GM19467 (cell line): ENCODE measurements around the gene NOL11.
"Not testable (repeated sequence)": the region's sequence is repeated elsewhere in the genome, so short reads cannot be mapped to it uniquely, and the experiment has no call there.

Experiments used
- ATAC-seq: cut with Tn5 transposase; IDR thresholded peaks from one replicate; pipeline ENCODE4 v1.9.1; 2021; ENCODE audit warnings: mild to moderate bottlenecking, moderate library complexity; ENCODE audit not compliant: unreplicated experiment

NOL11 gene

GRCh38 chr17:67717624-67718324, at the start of gene NOL11:
NOL11 (plus strand) TSS chr17:67717936; CDS start chr17:67717948, 12 bp downstream.
- ATAC-seq = peak; percentile 95

DNA sequence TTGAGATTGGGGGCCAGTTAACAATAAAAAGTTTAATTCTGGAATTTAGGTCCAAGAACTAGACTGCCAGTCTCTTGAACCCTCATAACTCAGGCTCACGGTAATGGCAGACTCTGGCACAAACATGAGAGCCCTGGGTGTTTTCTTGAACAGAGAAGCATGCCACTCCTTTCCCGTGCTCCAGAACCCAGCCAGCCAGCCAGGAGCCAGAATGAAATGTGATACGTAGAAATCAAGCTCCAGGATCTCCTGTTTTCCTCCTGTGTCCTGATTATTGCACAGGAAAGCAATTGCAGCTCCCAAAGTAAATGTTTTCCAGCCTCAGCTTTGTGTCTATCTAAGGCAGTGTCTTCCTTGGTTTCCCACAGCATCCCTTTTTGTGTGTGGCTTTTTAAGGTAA, 46.2 kb upstream of the NOL11 start:
- ATAC-seq = no peak

DNA sequence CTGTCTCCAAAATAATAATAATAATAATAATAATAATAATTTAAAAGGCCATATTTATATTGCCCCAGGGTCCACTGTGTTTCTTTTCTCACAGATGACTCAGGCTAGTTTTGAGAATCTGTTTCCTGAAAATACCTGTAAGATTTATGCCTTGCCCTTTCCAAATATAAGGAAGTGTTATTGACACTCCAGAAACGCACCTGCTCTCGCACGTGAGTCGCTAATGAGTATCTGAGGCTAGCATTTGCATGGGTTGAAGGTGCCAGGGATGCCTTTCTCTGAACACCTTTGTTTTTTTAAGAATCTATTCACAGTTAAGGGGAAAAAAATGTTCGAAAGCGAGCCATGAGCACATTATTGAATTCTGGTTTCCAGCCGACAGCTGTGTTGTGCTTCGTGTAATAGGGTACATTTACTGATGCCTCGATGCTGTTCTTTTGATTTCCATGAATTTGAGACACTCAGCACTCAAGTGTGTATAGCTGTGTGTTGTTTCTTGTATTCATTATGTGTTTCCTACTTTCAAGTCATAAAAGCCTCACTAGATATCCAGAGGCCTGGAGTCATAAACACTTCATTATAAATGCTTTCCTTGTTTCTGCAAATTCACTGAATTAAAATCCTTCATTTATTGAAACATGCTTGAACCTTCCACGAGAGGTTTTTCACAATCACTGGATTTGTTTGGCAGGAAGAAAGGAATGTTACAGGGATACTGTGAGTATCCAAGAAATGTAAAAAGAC, 45.0 kb upstream of the NOL11 start:
- ATAC-seq = no peak

- no peak for ATAC-seq
These were observed 42.3 kb upstream of the NOL11 start for GRCh38 chr17:67675481-67675880.

DNA sequence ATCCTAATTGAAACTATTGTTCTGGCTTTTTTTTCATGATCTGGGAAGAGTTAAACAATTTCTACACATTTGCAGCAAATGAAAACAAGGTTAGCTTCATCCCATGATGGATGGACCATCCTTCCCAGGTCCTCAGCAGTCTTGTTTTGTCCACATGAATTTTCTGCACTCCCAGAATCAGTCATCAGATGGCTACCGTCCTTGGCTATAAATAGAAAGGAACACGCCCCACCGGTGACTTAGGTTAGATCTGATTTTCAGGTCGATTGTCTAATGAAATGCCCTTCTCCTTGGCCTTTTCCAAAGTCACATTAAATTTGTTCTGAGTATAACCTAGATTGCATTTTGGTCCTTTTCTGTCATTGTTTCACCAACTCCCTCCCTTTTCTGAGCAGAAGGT, 41.4 kb upstream of the NOL11 start:
- no peak for ATAC-seq

GRCh38 chr17:67678414-67678813, 39.3 kb upstream of the NOL11 start:
- no peak for ATAC-seq

- ATAC-seq = no peak
These were observed 38.5 kb upstream of the NOL11 start for GRCh38 chr17:67679225-67679624.

DNA sequence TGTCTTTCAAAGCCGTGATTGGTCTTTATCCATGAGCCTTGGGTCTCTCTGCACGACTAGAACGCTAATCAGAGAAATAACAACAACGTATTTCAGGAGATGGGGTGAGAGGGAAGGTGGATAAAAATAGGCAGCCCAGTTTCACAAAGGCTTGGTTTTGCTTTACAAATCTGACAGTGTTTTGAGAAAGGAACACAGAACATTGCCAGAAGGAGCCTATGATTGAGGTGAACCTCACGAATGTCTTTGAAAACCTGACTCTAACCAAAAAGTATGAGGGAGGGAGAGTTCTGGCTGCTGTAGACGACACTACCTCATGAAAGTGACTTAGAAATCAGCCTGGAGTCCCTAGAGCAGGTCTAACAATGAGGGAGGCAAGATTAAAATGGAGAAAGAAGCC, 38.0 kb upstream of the NOL11 start:
- ATAC-seq = no peak

- ATAC-seq = no peak
These were observed 37.1 kb upstream of the NOL11 start for GRCh38 chr17:67680445-67681224.

DNA sequence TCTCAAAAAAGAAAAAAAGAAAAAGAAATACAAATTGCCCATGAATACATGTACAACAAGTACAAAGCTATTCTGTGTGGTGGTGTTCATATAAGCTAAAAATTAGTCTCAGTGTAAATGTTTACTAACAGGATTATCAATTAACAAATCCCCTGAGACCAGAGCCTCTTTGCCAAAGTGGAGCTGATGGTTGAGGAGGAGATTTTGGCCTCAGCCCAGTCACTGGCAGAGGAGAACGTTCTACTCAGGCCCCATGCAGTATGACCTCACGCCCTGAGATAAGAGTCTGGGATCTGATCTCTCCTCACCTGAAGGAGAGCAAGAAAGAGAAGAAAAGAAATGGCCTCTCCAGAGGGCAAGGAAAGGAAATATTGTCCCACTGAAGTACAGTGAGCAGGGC, 35.5 kb upstream of the NOL11 start:
- no peak for ATAC-seq

DNA sequence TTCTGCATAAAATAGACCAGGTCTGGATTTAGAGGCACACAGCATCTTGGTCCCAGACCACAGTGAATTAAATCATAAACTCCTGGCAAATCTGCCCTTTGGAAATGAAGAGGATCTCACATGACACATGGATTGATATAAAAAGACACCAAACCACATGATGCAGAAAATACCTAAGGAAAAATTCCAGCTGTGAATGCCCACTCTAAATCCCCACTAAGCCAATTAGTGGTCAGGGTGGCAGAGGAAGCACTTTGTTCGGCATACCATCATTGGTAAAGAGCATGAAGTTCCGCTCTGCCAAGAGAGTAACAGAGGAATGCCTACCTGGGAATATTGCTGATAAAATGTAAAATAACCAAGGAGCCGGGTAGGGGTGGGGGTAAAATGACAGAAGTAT, 32.4 kb upstream of the NOL11 start:
- ATAC-seq = no peak

- ATAC-seq = no peak
These were observed 31.5 kb upstream of the NOL11 start for GRCh38 chr17:67686241-67686640.

DNA sequence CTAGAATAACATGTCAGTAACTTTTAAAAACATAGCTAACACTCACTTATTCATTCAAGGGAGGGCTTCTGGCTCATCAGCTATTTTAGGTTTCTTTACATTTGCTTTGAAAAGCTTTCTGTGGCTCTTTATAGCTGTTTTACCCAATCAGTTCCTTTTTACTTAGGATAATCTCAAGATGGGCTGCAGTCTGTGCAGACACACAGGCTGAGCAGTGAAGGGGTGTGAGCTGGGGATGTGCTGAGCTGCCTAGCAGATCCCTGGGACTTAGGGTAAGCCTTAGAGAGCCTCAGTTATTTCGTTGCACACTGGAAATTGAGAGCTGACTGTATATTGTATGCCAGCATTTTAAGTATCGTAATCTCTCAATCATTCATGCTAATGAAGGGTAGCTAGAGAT, 30.2 kb upstream of the NOL11 start:
- no peak for ATAC-seq

- no peak for ATAC-seq
These were observed 28.1 kb upstream of the NOL11 start for GRCh38 chr17:67689534-67690177.

DNA sequence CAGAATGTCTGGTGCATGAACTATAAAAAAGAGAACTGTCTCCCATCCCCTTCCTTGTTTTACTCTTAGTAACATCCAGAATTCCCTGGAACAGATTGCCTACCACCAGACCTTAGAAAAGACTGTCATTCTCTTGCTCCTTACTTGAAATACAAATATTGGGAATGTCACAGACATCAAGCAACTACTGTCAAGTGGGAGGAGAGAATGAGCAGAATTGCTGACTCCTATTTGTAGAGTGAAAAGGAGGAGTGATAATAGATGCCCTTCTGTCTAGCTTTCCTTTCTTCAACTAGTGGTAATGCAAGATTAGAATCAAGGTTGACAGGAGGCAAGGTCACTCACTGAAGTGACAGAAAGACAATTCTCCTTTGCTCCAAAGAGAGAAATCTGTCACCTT, 23.9 kb upstream of the NOL11 start:
- no peak for ATAC-seq

DNA sequence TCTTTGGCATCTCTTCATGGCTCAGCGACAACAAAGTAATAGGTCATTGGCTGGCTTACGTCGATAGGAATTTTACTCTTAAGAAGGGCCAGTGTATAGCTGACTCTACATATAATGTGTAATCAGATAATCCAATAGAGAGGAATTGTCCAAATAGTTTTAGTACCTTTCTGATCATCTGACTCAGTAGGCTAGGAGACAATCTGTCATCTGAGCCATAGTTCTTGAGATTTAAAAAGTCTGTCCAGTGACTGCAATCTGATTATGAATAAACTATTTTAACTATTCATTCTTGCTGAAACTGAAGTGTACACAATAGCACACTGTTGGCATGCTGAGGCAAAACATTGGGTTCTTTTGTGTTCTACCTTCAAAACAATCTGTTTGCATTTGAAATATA, 21.4 kb upstream of the NOL11 start:
- ATAC-seq = no peak

DNA sequence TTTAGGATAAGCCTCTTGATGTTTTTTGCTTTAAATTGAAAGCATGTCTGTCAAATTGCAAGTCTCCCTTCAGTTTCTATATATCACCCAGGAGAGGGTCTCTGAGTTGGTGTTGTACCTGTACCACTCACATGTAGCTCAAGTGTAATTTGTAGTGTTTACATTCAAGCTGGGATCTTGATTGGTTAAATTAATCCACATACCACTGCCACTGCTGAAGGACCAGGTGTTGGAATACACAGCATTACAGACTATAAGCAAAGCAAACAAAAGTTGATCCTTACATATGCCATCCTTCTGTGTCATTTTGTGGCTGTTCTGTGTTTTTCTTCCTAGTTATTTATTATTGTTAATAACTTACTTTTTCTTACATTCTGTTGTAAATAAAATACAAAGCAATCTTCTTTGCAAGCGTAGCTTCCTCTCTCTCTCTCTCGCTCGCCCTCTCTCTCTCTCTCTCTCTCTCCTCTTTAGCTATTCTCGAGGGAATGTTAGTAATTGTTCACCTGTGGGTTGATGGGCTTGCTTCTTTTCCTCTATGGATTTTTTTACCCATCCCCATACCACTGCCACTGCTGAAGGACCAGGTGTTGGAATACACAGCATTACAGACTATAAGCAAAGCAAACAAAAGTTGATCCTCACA, 20.8 kb upstream of the NOL11 start:
- no peak for ATAC-seq

- ATAC-seq = no peak
These were observed 17.6 kb upstream of the NOL11 start for GRCh38 chr17:67700037-67700724.

GRCh38 chr17:67700725-67701119, 17.0 kb upstream of the NOL11 start:
- ATAC-seq = no peak

DNA sequence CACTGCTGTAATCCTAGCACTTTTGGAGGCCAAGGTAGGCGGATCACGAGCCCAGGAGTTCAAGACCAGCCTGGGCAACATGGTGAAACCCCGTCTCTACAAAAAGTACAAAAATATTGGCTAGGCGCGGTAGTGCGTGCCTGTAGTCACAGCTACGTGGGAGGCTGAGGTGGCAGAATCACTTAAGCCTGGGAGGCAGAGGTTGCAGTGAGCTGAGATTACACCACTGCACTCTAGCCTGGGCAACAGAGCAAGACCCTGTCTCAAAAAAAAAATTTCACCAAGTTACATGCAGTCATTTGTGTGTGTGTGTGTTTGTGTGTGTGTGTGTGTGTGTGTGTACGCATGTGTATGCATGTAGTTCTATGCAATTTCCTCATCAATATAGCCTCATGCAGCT, 14.9 kb upstream of the NOL11 start:
- ATAC-seq = not testable (repeated sequence)
